DND-41 (cell line): ENCODE measurements around the gene SDC4.

Source experiments
- ATAC-seq: fragments of 200-7000 bp; cut with Tn5 transposase; 3 replicates; pipeline ENCODE4 v1.9.1; 2021; ENCODE audit warnings: low read depth; ENCODE audit not compliant: insufficient read depth
- DNase-seq: peaks from one replicate; pipeline ENCODE4 v3.0.0-alpha.2; 2020
- H2AFZ ChIP-seq: 2 replicates; pipeline ENCODE4 v1.6.0; 2012; ENCODE audit warnings: low read depth, low read length
- H3K27ac ChIP-seq: 2 replicates; pipeline ENCODE4 v1.5.1; 2012; ENCODE audit warnings: low read length, inconsistent platforms
- H3K27me3 ChIP-seq: fragments of 200-600 bp; sonication (generic); 2 replicates; pipeline ENCODE4 v1.6.0; 2012; ENCODE audit warnings: low read length, mild to moderate bottlenecking, inconsistent platforms; ENCODE audit not compliant: insufficient read depth, poor library complexity
- H3K36me3 ChIP-seq: 2 replicates; pipeline ENCODE4 v1.5.1; 2012; ENCODE audit warnings: low read length, inconsistent platforms; ENCODE audit not compliant: insufficient read depth
- H3K4me1 ChIP-seq: 2 replicates; pipeline ENCODE4 v1.5.1; 2012; ENCODE audit warnings: mild to moderate bottlenecking, low read length; ENCODE audit not compliant: insufficient read depth
- H3K4me2 ChIP-seq: 2 replicates; pipeline ENCODE4 v1.6.0; 2012; ENCODE audit warnings: mild to moderate bottlenecking, moderate library complexity, low read length, inconsistent platforms; ENCODE audit not compliant: insufficient read depth
- H3K4me3 ChIP-seq, 2 experiments: fragments of 200-600 bp in 1 of 2; shearing (Covaris generic) in 1 of 2; 2 replicates each; pipeline ENCODE4 v1.5.1; 2012 to 2016; ENCODE audit warnings: inconsistent platforms in 2 of 2, low read length in 2 of 2, mild to moderate bottlenecking in 2 of 2, low read depth in 1 of 2, moderate library complexity in 1 of 2
- H3K79me2 ChIP-seq: 2 replicates; pipeline ENCODE4 v1.6.0; 2012; ENCODE audit warnings: low read length, inconsistent platforms; ENCODE audit not compliant: insufficient read depth
- H3K9ac ChIP-seq: 2 replicates; pipeline ENCODE4 v1.6.0; 2012; ENCODE audit warnings: low read depth, mild to moderate bottlenecking, inconsistent platforms, low read length, moderate library complexity
- H3K9me3 ChIP-seq: 2 replicates; pipeline ENCODE4 v1.5.1; 2012; ENCODE audit warnings: low read length, moderate library complexity, mild to moderate bottlenecking, inconsistent platforms; ENCODE audit not compliant: insufficient read depth, severe bottlenecking
- H4K20me1 ChIP-seq: 2 replicates; pipeline ENCODE4 v1.6.0; 2012; ENCODE audit warnings: low read length; ENCODE audit not compliant: insufficient read depth
- CTCF ChIP-seq: IDR thresholded peaks from 2 replicates; pipeline ENCODE4 v1.5.1; 2012; ENCODE audit warnings: borderline replicate concordance, low read length, moderate library complexity, mild to moderate bottlenecking; ENCODE audit not compliant: poor library complexity, severe bottlenecking; ENCODE audit errors: extremely low read depth
- EZH2 ChIP-seq: IDR thresholded peaks from 3 replicates; pipeline ENCODE4 v1.6.1; 2012; ENCODE audit warnings: borderline replicate concordance, low read depth, mild to moderate bottlenecking, moderate library complexity, low read length, inconsistent platforms; ENCODE audit not compliant: severe bottlenecking

SDC4 gene

GRCh38 chr20:45345104-45345936 is 2.9 kb downstream of the SDC4 start:
- ATAC-seq (no peak), DNase-seq (no peak)
- no peak overlapping the region for H2AFZ ChIP-seq
- no peak overlapping the region for H3K9ac ChIP-seq
- H3K4me1 ChIP-seq = no peaks in the 10 kb centered on the region
- TF ChIP-seq EZH2 (no peak), CTCF (no peak)
- H3K4me3 ChIP-seq = no peak overlapping the region
- H4K20me1 ChIP-seq = 0 out of 2 replicates have a peak, but pooled peaks cover 2% of the 10 kb centered on the region
- no peak overlapping the region for H3K4me2 ChIP-seq
- no peaks in the 10 kb centered on the region for H3K9me3 ChIP-seq
- no peaks in the 10 kb centered on the region for H3K79me2 ChIP-seq
- no peak overlapping the region for H3K27ac ChIP-seq
- H3K27me3 ChIP-seq = peaks cover 53% of the 10 kb centered on the region
- H3K36me3 ChIP-seq = no peaks in the 10 kb centered on the region

- Histone ChIP-seq H3K9me3 (no peaks in the 10 kb centered on the region), H3K27ac (no peak overlapping the region), H2AFZ (no peak overlapping the region), H3K9ac (no peak overlapping the region), H3K79me2 (no peaks in the 10 kb centered on the region), H4K20me1 (0 out of 2 replicates have a peak, but pooled peaks cover 2% of the 10 kb centered on the region), H3K4me2 (no peak overlapping the region), H3K4me1 (no peaks in the 10 kb centered on the region), H3K4me3 (no peak overlapping the region), H3K27me3 (peaks cover 62% of the 10 kb centered on the region), H3K36me3 (no peaks in the 10 kb centered on the region)
- TF ChIP-seq CTCF = no peak
- TF ChIP-seq EZH2 = no peak
- ATAC-seq = no peak
- DNase-seq = no peak
These were observed 3.9 kb downstream of the SDC4 start for GRCh38 chr20:45344168-45344860.

GRCh38 chr20:45343532-45344167 is 4.6 kb downstream of the SDC4 start:
- Histone ChIP-seq H3K4me2 (no peak overlapping the region), H3K79me2 (no peaks in the 10 kb centered on the region), H3K4me3 (no peak overlapping the region), H3K9ac (no peak overlapping the region), H3K27me3 (peaks cover 67% of the 10 kb centered on the region), H3K9me3 (no peaks in the 10 kb centered on the region), H2AFZ (no peak overlapping the region), H3K27ac (no peak overlapping the region), H4K20me1 (0 out of 2 replicates have a peak, but pooled peaks cover 2% of the 10 kb centered on the region), H3K4me1 (no peaks in the 10 kb centered on the region), H3K36me3 (no peaks in the 10 kb centered on the region)
- ATAC-seq (no peak), DNase-seq (no peak)
- TF ChIP-seq CTCF (no peak), EZH2 (no peak)
